ENCODE data around the gene PHACTR4.

Gene PHACTR4

GRCh38 chr1:28369371-28370238 lies at the start of gene PHACTR4:
Gene PHACTR4, plus strand, starts transcription at chr1:28369740. Its CDS starts 37,708 bp downstream, at chr1:28407448.
- TF ChIP-seq CTCF (IDR thresholded peaks at IDR 0.05; ENCODE audit: insufficient read depth, low read length, poor library complexity, severe bottlenecking) (peak; percentile 21), EZH2phosphoT487 (conservative IDR thresholded peaks at IDR 0.05; ENCODE audit: low read length) (no peak)
- H3K9me3 ChIP-seq (ENCODE audit: insufficient read depth, low read length): no peaks in the 10 kb centered on the region
- peaks cover 11% of the 10 kb centered on the region for H3F3A ChIP-seq (ENCODE audit: insufficient read depth)
- no peaks in the 10 kb centered on the region for H3K36me3 ChIP-seq (ENCODE audit: low read length)
- H3K4me3 ChIP-seq (ENCODE audit: insufficient read depth, low read length, poor library complexity, severe bottlenecking): peak within 1 kb of the TSS; percentile 92
- H3K27me3 ChIP-seq (ENCODE audit: low read length): no peaks in the 10 kb centered on the region
- H3K9me2 ChIP-seq (replicated peaks; ENCODE audit: insufficient read depth, low read length): no peaks in the 10 kb centered on the region
- peak within 1 kb of the TSS; percentile 60 for H3K4me2 ChIP-seq (ENCODE audit: low read depth, low read length, poor library complexity, severe bottlenecking)
- H3K79me2 ChIP-seq (ENCODE audit: insufficient read depth, low read length): peaks cover 40% of the 10 kb centered on the region
- peak within 1 kb of the TSS; percentile 90 for H3K9ac ChIP-seq (ENCODE audit: low read length)
- H2AFZ ChIP-seq (ENCODE audit: low read depth, low read length, severe bottlenecking): peak within 1 kb of the TSS; percentile 92
- H3K27ac ChIP-seq (ENCODE audit: low read depth, low read length): peak within 1 kb of the TSS; percentile 75
- H4K20me1 ChIP-seq (ENCODE audit: low read depth, low read length): no peaks in the 10 kb centered on the region

GRCh38 chr1:28322194-28322593 lies 47.3 kb upstream of the PHACTR4 start:
- H3K79me2 ChIP-seq (ENCODE audit: insufficient read depth, low read length): no peaks in the 10 kb centered on the region
- H2AFZ ChIP-seq (ENCODE audit: low read depth, low read length, severe bottlenecking): no peak overlapping the region
- H3K27ac ChIP-seq (ENCODE audit: low read depth, low read length): no peak overlapping the region
- no peaks in the 10 kb centered on the region for H3K9me2 ChIP-seq (replicated peaks; ENCODE audit: insufficient read depth, low read length)
- H3F3A ChIP-seq (ENCODE audit: insufficient read depth): peaks cover 8% of the 10 kb centered on the region; the same call in 1 of the 2 replicates
- no peaks in the 10 kb centered on the region for H3K36me3 ChIP-seq (ENCODE audit: low read length)
- no peak for TF ChIP-seq CTCF (IDR thresholded peaks at IDR 0.05; ENCODE audit: insufficient read depth, low read length, poor library complexity, severe bottlenecking)
- no peak for TF ChIP-seq EZH2phosphoT487 (conservative IDR thresholded peaks at IDR 0.05; ENCODE audit: low read length)
- H3K9me3 ChIP-seq (ENCODE audit: insufficient read depth, low read length): no peaks in the 10 kb centered on the region
- no peaks in the 10 kb centered on the region for H4K20me1 ChIP-seq (ENCODE audit: low read depth, low read length)
- no peak overlapping the region for H3K9ac ChIP-seq (ENCODE audit: low read length)
- no peak overlapping the region for H3K4me2 ChIP-seq (ENCODE audit: low read depth, low read length, poor library complexity, severe bottlenecking)
- H3K4me3 ChIP-seq (ENCODE audit: insufficient read depth, low read length, poor library complexity, severe bottlenecking): no peak overlapping the region
- H3K27me3 ChIP-seq (ENCODE audit: low read length): no peaks in the 10 kb centered on the region

GRCh38 chr1:28323720-28324119 lies 45.8 kb upstream of the PHACTR4 start:
- no peak for TF ChIP-seq CTCF (IDR thresholded peaks at IDR 0.05; ENCODE audit: insufficient read depth, low read length, poor library complexity, severe bottlenecking)
- Histone ChIP-seq H3K9ac (ENCODE audit: low read length) (no peak overlapping the region), H3K9me3 (ENCODE audit: insufficient read depth, low read length) (no peaks in the 10 kb centered on the region), H2AFZ (ENCODE audit: low read depth, low read length, severe bottlenecking) (no peak overlapping the region), H3K27ac (ENCODE audit: low read depth, low read length) (no peak overlapping the region), H4K20me1 (ENCODE audit: low read depth, low read length) (no peaks in the 10 kb centered on the region), H3K4me3 (ENCODE audit: insufficient read depth, low read length, poor library complexity, severe bottlenecking) (no peak overlapping the region), H3K9me2 (replicated peaks; ENCODE audit: insufficient read depth, low read length) (no peaks in the 10 kb centered on the region), H3K36me3 (ENCODE audit: low read length) (no peaks in the 10 kb centered on the region), H3K79me2 (ENCODE audit: insufficient read depth, low read length) (no peaks in the 10 kb centered on the region), H3K27me3 (ENCODE audit: low read length) (no peaks in the 10 kb centered on the region), H3K4me2 (ENCODE audit: low read depth, low read length, poor library complexity, severe bottlenecking) (no peak overlapping the region), H3F3A (ENCODE audit: insufficient read depth) (peaks cover 19% of the 10 kb centered on the region)

Data from SU-DHL-6 (cell line).